ENCODE data around the gene CFI. TPM values are rescaled to one million over a fixed set of nuclear protein-coding genes. Genes with fewer than 3 reads are reported as not detected.

CFI gene
- total and polyA plus RNA-seq, 2 experiments from 2014 or later, result 0.18 to 0.22 TPM

- peaks cover 12% of the 10 kb centered on the region; the same call in 1 of the 2 replicates for H3K4me1 ChIP-seq (ENCODE audit: insufficient read depth)
- H3K4me3 ChIP-seq, result peak overlapping the region; percentile 83
- H3K27ac ChIP-seq, result peak overlapping the region; percentile 60
- peak overlapping the region; percentile 81 for H3K9ac ChIP-seq
- in situ Hi-C loops (cut with MboI), result no loop called here
- 6 to 8% methylated on average over 11 of the region's 11 CpGs for WGBS, 2 experiments (ENCODE audit: low coverage in 1 of 2, low lambda C conversion rate in 2 of 2, missing lambda C conversion rate in 2 of 2)
- H3K9me2 ChIP-seq (ENCODE audit: insufficient read depth), result no peaks in the 10 kb centered on the region
- H3K9me3 ChIP-seq (ENCODE audit: low read depth), result no peaks in the 10 kb centered on the region
- no peak for TF ChIP-seq EZH2phosphoT487 (IDR thresholded peaks at IDR 0.05; ENCODE audit: insufficient read depth, low read depth)
- no peak for TF ChIP-seq EZH2 (IDR thresholded peaks at IDR 0.05; ENCODE audit: insufficient read depth, poor library complexity, severe bottlenecking)
- H3K4me2 ChIP-seq (ENCODE audit: unreplicated experiment), result peak overlapping the region; percentile 82
- no peaks in the 10 kb centered on the region for H4K20me1 ChIP-seq (ENCODE audit: insufficient read depth)
- no peaks in the 10 kb centered on the region for H3K27me3 ChIP-seq (replicated peaks; ENCODE audit: insufficient read depth)
- no peaks in the 10 kb centered on the region for H3K36me3 ChIP-seq (ENCODE audit: low read depth)
- peak; percentile 28 for DNase-seq
- peaks cover 11% of the 10 kb centered on the region for H3F3A ChIP-seq (ENCODE audit: insufficient read depth)
- H3K79me2 ChIP-seq (ENCODE audit: insufficient read depth), result peaks cover 26% of the 10 kb centered on the region
- H2AFZ ChIP-seq, result peak overlapping the region; percentile 98
Observed at GRCh38 chr4:109703664-109704361, 98.0 kb downstream of the CFI start.

- peaks cover 11% of the 10 kb centered on the region for H3F3A ChIP-seq (ENCODE audit: insufficient read depth)
- H3K9me2 ChIP-seq (ENCODE audit: insufficient read depth), result no peaks in the 10 kb centered on the region
- H3K36me3 ChIP-seq (ENCODE audit: low read depth), result no peaks in the 10 kb centered on the region
- H3K9ac ChIP-seq, result peak within 1 kb of the TSS; percentile 81
- peak within 1 kb of the TSS; percentile 83 for H3K4me3 ChIP-seq
- H3K9me3 ChIP-seq (ENCODE audit: low read depth), result no peaks in the 10 kb centered on the region
- H3K79me2 ChIP-seq (ENCODE audit: insufficient read depth), result peaks cover 26% of the 10 kb centered on the region
- H2AFZ ChIP-seq, result peak within 1 kb of the TSS; percentile 98
- peak within 1 kb of the TSS; percentile 60 for H3K27ac ChIP-seq
- in situ Hi-C loops (cut with MboI), result no loop called here
- peak; percentile 90 for DNase-seq
- TF ChIP-seq EZH2phosphoT487 (IDR thresholded peaks at IDR 0.05; ENCODE audit: insufficient read depth, low read depth) (no peak), EZH2 (IDR thresholded peaks at IDR 0.05; ENCODE audit: insufficient read depth, poor library complexity, severe bottlenecking) (no peak)
- no peaks in the 10 kb centered on the region for H4K20me1 ChIP-seq (ENCODE audit: insufficient read depth)
- H3K27me3 ChIP-seq (replicated peaks; ENCODE audit: insufficient read depth), result no peaks in the 10 kb centered on the region
- peaks cover 12% of the 10 kb centered on the region; the same call in 1 of the 2 replicates for H3K4me1 ChIP-seq (ENCODE audit: insufficient read depth)
- 1% methylated on average over 68 to 72 of the region's 72 CpGs for WGBS, 2 experiments (ENCODE audit: low coverage in 1 of 2, low lambda C conversion rate in 2 of 2, missing lambda C conversion rate in 2 of 2)
- H3K4me2 ChIP-seq (ENCODE audit: unreplicated experiment), result peak within 1 kb of the TSS; percentile 82
Observed at GRCh38 chr4:109702950-109703663, 98.7 kb downstream of the CFI start, which contains the start of gene CASP6. Gene CASP6, minus strand, starts transcription at chr4:109703445. Its CDS starts 50 bp downstream, at chr4:109703395.

DNA sequence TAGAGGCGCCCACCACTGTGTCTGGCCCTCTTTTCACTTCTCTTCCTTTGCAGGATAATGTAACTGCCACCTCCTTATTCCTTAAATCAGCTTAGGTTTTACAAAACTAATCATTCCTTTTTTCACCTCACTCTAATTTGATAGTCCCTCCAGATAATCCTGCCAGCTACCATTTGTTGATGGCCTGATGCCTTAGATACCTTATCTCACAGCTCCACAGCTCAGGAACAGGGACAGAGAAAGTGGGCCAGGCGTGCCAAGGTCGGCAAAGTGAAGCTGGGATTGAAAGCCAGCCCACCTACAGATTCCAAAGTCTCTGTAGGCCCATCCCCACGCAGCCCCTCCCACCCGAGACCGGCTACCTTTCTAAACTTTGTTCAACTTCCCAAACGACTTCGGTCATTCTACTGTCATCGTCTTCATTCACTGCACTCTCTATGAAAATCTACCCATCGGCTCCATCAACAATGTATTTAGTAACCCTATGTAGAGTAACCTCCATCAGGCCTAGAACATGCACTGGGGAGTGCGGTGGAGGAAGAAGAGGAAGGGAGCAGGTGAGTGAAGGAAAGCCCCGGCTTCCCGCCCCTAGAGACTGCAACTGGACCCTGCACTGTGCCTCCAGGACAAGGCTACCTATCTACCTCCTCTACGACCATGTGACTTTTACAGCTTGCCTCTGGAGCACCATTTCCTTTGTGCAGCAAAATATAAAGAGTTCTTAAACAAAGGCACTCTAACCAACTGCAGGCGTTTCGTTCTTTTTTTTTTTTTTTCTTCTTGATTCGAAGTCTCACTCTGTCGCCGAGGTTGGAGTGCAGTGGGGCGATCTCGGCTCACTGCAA, 100.0 kb downstream of the CFI start:
- peak overlapping the region; percentile 60 for H3K27ac ChIP-seq
- peaks cover 11% of the 10 kb centered on the region for H3F3A ChIP-seq (ENCODE audit: insufficient read depth)
- peak overlapping the region; percentile 82 for H3K4me2 ChIP-seq (ENCODE audit: unreplicated experiment)
- 62 to 64% methylated on average over 21 of the region's 21 CpGs for WGBS, 2 experiments (ENCODE audit: low coverage in 1 of 2, low lambda C conversion rate in 2 of 2, missing lambda C conversion rate in 2 of 2)
- H2AFZ ChIP-seq, result peak overlapping the region; percentile 98
- peak overlapping the region; percentile 81 for H3K9ac ChIP-seq
- no peak for DNase-seq
- in situ Hi-C loops (cut with MboI), result no loop called here
- H3K36me3 ChIP-seq (ENCODE audit: low read depth), result no peaks in the 10 kb centered on the region
- TF ChIP-seq EZH2phosphoT487 (IDR thresholded peaks at IDR 0.05; ENCODE audit: insufficient read depth, low read depth) (no peak), EZH2 (IDR thresholded peaks at IDR 0.05; ENCODE audit: insufficient read depth, poor library complexity, severe bottlenecking) (no peak)
- H3K79me2 ChIP-seq (ENCODE audit: insufficient read depth), result peaks cover 26% of the 10 kb centered on the region
- no peaks in the 10 kb centered on the region for H3K9me2 ChIP-seq (ENCODE audit: insufficient read depth)
- no peaks in the 10 kb centered on the region for H3K9me3 ChIP-seq (ENCODE audit: low read depth)
- peaks cover 12% of the 10 kb centered on the region; the same call in 1 of the 2 replicates for H3K4me1 ChIP-seq (ENCODE audit: insufficient read depth)
- H3K27me3 ChIP-seq (replicated peaks; ENCODE audit: insufficient read depth), result no peaks in the 10 kb centered on the region
- H4K20me1 ChIP-seq (ENCODE audit: insufficient read depth), result no peaks in the 10 kb centered on the region
- peak overlapping the region; percentile 83 for H3K4me3 ChIP-seq
